Measurements from ENCODE around the gene CLEC10A.
A peak's percentile ranks its signal among the peaks of the same experiment; 100 is the strongest.
"Not testable (repeated sequence)": the region's sequence is repeated elsewhere in the genome, so short reads cannot be mapped to it uniquely, and the experiment has no call there.

DNA sequence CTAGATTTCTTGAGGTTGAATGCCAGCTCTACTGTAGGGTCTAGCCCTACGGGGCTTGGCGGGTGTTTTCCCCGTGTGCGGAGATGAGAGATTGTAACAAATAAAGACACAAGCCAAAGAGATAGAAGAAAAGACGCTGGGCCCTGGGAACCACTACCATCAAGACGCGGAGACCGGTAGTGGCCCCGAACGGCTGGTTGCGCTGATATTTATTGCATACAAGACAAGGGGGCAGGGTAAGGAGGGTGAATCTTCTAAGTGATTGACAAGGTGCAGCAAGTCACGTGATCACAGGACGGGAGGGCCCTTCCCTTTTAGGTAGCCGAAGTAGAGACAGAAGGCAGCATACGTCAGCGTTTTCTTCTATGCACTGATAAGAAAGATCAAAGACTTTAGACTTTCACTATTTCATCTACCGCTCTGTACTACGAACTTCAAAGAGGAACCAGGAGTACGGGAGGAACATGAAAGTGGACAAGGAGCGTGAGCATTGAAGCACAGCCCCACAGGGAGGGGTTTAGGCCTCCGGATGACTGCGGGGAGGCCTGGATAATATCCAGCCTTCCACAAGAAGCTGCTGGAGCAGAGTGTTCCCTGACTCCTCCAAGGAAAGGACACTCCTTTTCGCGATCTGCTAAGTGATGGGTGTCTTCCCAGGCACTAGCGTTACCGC lies 33.2 kb downstream of the CLEC10A start:
- TF ChIP-seq, protein P1, sequence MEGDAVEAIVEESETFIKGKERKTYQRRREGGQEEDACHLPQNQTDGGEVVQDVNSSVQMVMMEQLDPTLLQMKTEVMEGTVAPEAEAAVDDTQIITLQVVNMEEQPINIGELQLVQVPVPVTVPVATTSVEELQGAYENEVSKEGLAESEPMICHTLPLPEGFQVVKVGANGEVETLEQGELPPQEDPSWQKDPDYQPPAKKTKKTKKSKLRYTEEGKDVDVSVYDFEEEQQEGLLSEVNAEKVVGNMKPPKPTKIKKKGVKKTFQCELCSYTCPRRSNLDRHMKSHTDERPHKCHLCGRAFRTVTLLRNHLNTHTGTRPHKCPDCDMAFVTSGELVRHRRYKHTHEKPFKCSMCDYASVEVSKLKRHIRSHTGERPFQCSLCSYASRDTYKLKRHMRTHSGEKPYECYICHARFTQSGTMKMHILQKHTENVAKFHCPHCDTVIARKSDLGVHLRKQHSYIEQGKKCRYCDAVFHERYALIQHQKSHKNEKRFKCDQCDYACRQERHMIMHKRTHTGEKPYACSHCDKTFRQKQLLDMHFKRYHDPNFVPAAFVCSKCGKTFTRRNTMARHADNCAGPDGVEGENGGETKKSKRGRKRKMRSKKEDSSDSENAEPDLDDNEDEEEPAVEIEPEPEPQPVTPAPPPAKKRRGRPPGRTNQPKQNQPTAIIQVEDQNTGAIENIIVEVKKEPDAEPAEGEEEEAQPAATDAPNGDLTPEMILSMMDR (IDR thresholded peaks at IDR 0.05) = not testable (repeated sequence)
- peak; percentile 56 for TF ChIP-seq POLR2AphosphoS5 (IDR thresholded peaks at IDR 0.05)
